T47D (cell line): ENCODE data around the gene ZNF143.
A peak's percentile ranks its signal among the peaks of the same experiment; 100 is the strongest.
"Not testable (repeated sequence)": the region's sequence is repeated elsewhere in the genome, so short reads cannot be mapped to it uniquely, and the experiment has no call there.

Source experiments
- DNase-seq, 2 experiments: peaks; one replicate each; pipeline versions ENCODE4 v3.0.0 to v3.0.0-alpha.2; 2011 to 2012; ENCODE audit warnings: low read depth in 1 of 2, low spot score in 1 of 2
- JUND ChIP-seq: IDR thresholded peaks from 2 replicates; pipeline ENCODE4 v1.6.1; 2012; ENCODE audit warnings: low read depth
- in situ Hi-C: cut with HindIII; loops from 2 replicates; pipeline ENCODE4 v1.10.0; 2016; ENCODE audit warnings: low sequenced_read_pairs, low pct_unique_long_range_greater_than_20kb

Gene ZNF143

GRCh38 chr11:9460322-9461062 lies at the start of gene ZNF143:
Gene ZNF143, plus strand, starts transcription at chr11:9461012. Its CDS starts 10,297 bp downstream, at chr11:9471309.
- TF ChIP-seq JUND, result no peak
- in situ Hi-C loops, result no loop called here

GRCh38 chr11:9428706-9429105 lies 32.1 kb upstream of the ZNF143 start:
- TF ChIP-seq JUND, result no peak
- in situ Hi-C loops, result no loop called here
- no peak for DNase-seq

More at GRCh38 chr11:9460322-9461062, at the start of gene ZNF143:
- peak; percentile 89 to 99 for DNase-seq

GRCh38 chr11:9438611-9439010 lies 22.2 kb upstream of the ZNF143 start:
- in situ Hi-C loops, result no loop called here
- DNase-seq, result no peak
- TF ChIP-seq JUND, result no peak

- in situ Hi-C loops, result no loop called here
- DNase-seq, result no peak
Observed at GRCh38 chr11:9446230-9446629, 14.6 kb upstream of the ZNF143 start.

GRCh38 chr11:9448576-9449352 lies 12.0 kb upstream of the ZNF143 start:
- DNase-seq, result no peak
- in situ Hi-C loops, result no loop called here
- no peak for TF ChIP-seq JUND

More at GRCh38 chr11:9446230-9446629, 14.6 kb upstream of the ZNF143 start:
- TF ChIP-seq JUND, result no peak

- DNase-seq, in situ Hi-C loops: not testable (repeated sequence)
Observed at GRCh38 chr11:9452023-9452422, 8.8 kb upstream of the ZNF143 start.

- in situ Hi-C loops, result no loop called here
- no peak for TF ChIP-seq JUND
Observed at GRCh38 chr11:9455722-9456121, 5.1 kb upstream of the ZNF143 start.

GRCh38 chr11:9459667-9460321 lies 1.0 kb upstream of the ZNF143 start:
- peak in 1 of 2 experiments; percentile 38 for DNase-seq
- in situ Hi-C loops, result no loop called here
- TF ChIP-seq JUND, result no peak

More at GRCh38 chr11:9455722-9456121, 5.1 kb upstream of the ZNF143 start:
- no peak for DNase-seq

GRCh38 chr11:9461063-9461759 lies 399 bp downstream of the ZNF143 start:
- peak; percentile 27 to 89 for DNase-seq
- no peak for TF ChIP-seq JUND
- in situ Hi-C loops, result no loop called here

- in situ Hi-C loops, result no loop called here
- TF ChIP-seq JUND, result no peak
- no peak for DNase-seq
Observed at GRCh38 chr11:9461760-9462134, 935 bp downstream of the ZNF143 start.

- DNase-seq, result no peak
- TF ChIP-seq JUND, result no peak
- in situ Hi-C loops, result no loop called here
Observed at GRCh38 chr11:9462172-9462799, 1.5 kb downstream of the ZNF143 start.

GRCh38 chr11:9462806-9463537 lies 2.2 kb downstream of the ZNF143 start:
- in situ Hi-C loops, result no loop called here
- TF ChIP-seq JUND, result no peak
- DNase-seq, result no peak
